HepG2 (cell line): Measurements from ENCODE around the gene ASB16. TPM values are rescaled to one million over a fixed set of nuclear protein-coding genes. Genes with fewer than 3 reads are reported as not detected.

Experiments used
- ASH2L ChIP-seq: fragments of 300-600, 200-600 bp; sonication (generic); IDR thresholded peaks from 2 replicates; pipeline ENCODE4 v1.7.0; 2017; ENCODE audit warnings: low read depth, mild to moderate bottlenecking, moderate library complexity, mixed read lengths, low read length; ENCODE audit not compliant: insufficient read length
- DMTF1 ChIP-seq: sonication (generic); formaldehyde crosslinking; IDR thresholded peaks from 2 replicates; pipeline ENCODE4 v1.4.0; 2020; ENCODE audit warnings: mild to moderate bottlenecking, missing genetic modification reagents
- DRAP1 ChIP-seq: IDR thresholded peaks from 2 replicates; pipeline ENCODE4 v1.6.1; 2016; ENCODE audit warnings: missing genetic modification reagents, missing compliant biosample characterization
- HMG20A ChIP-seq: IDR thresholded peaks from 2 replicates; pipeline ENCODE4 v1.6.1; 2016; ENCODE audit warnings: borderline replicate concordance
- HNRNPH1 ChIP-seq: fragments of 200-400 bp; formaldehyde crosslinking; optimal IDR thresholded peaks from 2 replicates; pipeline ENCODE3; 2017; ENCODE audit warnings: mild to moderate bottlenecking, low read depth, low read length
- HNRNPLL ChIP-seq: fragments of 200-400 bp; formaldehyde crosslinking; IDR thresholded peaks from 2 replicates; pipeline ENCODE4 v1.6.1; 2017; ENCODE audit warnings: mild to moderate bottlenecking, low read depth, low read length; ENCODE audit not compliant: poor library complexity, severe bottlenecking
- KDM4B ChIP-seq: sonication (generic); formaldehyde crosslinking; IDR thresholded peaks from 2 replicates; pipeline ENCODE4 v1.4.0; 2020; ENCODE audit warnings: missing genetic modification reagents
- NFYC ChIP-seq: IDR thresholded peaks from 2 replicates; pipeline ENCODE4 v1.6.1; 2016; ENCODE audit warnings: missing genetic modification reagents, missing compliant biosample characterization
- PHB2 ChIP-seq: fragments of 450-650 bp; IDR thresholded peaks from 2 replicates; pipeline ENCODE4 v1.6.1; 2018; ENCODE audit not compliant: partially characterized antibody
- PLSCR1 ChIP-seq: sonication (generic); formaldehyde crosslinking; IDR thresholded peaks from 2 replicates; pipeline ENCODE4 v1.5.0; 2020; ENCODE audit warnings: missing genetic modification reagents, mild to moderate bottlenecking, borderline replicate concordance
- RAD51 ChIP-seq: fragments of 450-650 bp; IDR thresholded peaks from 2 replicates; pipeline ENCODE4 v1.6.1; 2016; ENCODE audit warnings: borderline replicate concordance
- SMC3 ChIP-seq: IDR thresholded peaks from 2 replicates; pipeline ENCODE4 v1.6.1; 2011; ENCODE audit warnings: low read length, improper control_type of control experiment
- SP140L ChIP-seq: sonication (generic); formaldehyde crosslinking; IDR thresholded peaks from 2 replicates; pipeline ENCODE4 v1.4.0; 2020; ENCODE audit warnings: missing genetic modification reagents, borderline replicate concordance
- STAT6 ChIP-seq: sonication (generic); formaldehyde crosslinking; IDR thresholded peaks from 2 replicates; pipeline ENCODE4 v1.4.0; 2020; ENCODE audit warnings: missing genetic modification reagents, mild to moderate bottlenecking, borderline replicate concordance
- U2AF2 ChIP-seq: fragments of 200-400 bp; formaldehyde crosslinking; IDR thresholded peaks from 2 replicates; pipeline ENCODE4 v1.6.1; 2017; ENCODE audit warnings: low read depth, mild to moderate bottlenecking, low read length
- ZBTB46 ChIP-seq: sonication (generic); formaldehyde crosslinking; IDR thresholded peaks from 2 replicates; pipeline ENCODE4 v1.4.0; 2020; ENCODE audit warnings: mild to moderate bottlenecking, missing genetic modification reagents, borderline replicate concordance
- ZC3H13 ChIP-seq: sonication (generic); formaldehyde crosslinking; IDR thresholded peaks from 2 replicates; pipeline ENCODE4 v1.8.1; 2023; ENCODE audit warnings: mild to moderate bottlenecking, missing genetic modification reagents, moderate library complexity
- ZMAT5 ChIP-seq: sonication (generic); formaldehyde crosslinking; IDR thresholded peaks from 2 replicates; pipeline ENCODE4 v1.5.0; 2020; ENCODE audit warnings: mild to moderate bottlenecking, low read depth, missing genetic modification reagents, borderline replicate concordance
- ZNF138 ChIP-seq: sonication (generic); formaldehyde crosslinking; IDR thresholded peaks from 2 replicates; pipeline ENCODE4 v1.5.0; 2020; ENCODE audit warnings: mild to moderate bottlenecking, low read depth, missing genetic modification reagents
- ZNF616 ChIP-seq: sonication (generic); formaldehyde crosslinking; IDR thresholded peaks from 2 replicates; pipeline ENCODE4 v1.5.0; 2020; ENCODE audit warnings: low read depth, mild to moderate bottlenecking, missing genetic modification reagents
- ZNF784 ChIP-seq: sonication (generic); formaldehyde crosslinking; IDR thresholded peaks from 2 replicates; pipeline ENCODE4 v1.5.1; 2020; ENCODE audit warnings: missing genetic modification reagents, mild to moderate bottlenecking, borderline replicate concordance
- polyA plus RNA-seq, 8 experiments: library from polyadenylated mRNA; depleted of rRNA in 3 of 8; stranded (reverse) in 7 of 8; unstranded in 1 of 8; fragments of >200 nt; fragmentation: Illumina TruSeq in 4 of 8; extraction: Trizol in 4 of 8; gene quantifications; 2 replicates each; pipeline versions ENCODE4 v1.2.1 to v1.2.3, GENCODE V29; 2011 to 2016; ENCODE audit warnings: low read depth in 4 of 8, missing spikeins in 1 of 8, mixed read lengths in 1 of 8; ENCODE audit not compliant: insufficient read depth in 1 of 8
- total RNA-seq, 5 experiments: library from RNA; depleted of rRNA; stranded (reverse); fragments of >200 nt; fragmentation: Illumina TruSeq; extraction: Trizol; gene quantifications; 2 replicates each; pipeline ENCODE4 v1.2.3, GENCODE V29; 2016; ENCODE audit warnings: low read depth in 1 of 5

Gene ASB16
- total and polyA plus RNA-seq, 2 of the 13 experiments (the other 11 are each of a cell fraction or from before 2014, with no cell fraction given), result 0.07 TPM; not detected in 1

GRCh38 chr17:44122816-44123355 lies 47.6 kb upstream of the ASB16 start (continued):
- TF ChIP-seq STAT6 (CRISPR knock-in tag) (no peak), DRAP1 (CRISPR knock-in tag) (no peak), HMG20A (CRISPR knock-in tag) (no peak), U2AF2 (no peak), NFYC (CRISPR knock-in tag) (no peak), ZNF138 (CRISPR knock-in tag) (no peak), SP140L (CRISPR knock-in tag) (no peak), HNRNPH1 (no peak), RAD51 (no peak), DMTF1 (no peak), SMC3 (no peak), ZBTB46 (CRISPR knock-in tag) (no peak), KDM4B (CRISPR knock-in tag) (no peak), PLSCR1 (CRISPR knock-in tag) (no peak), ZMAT5 (no peak), PHB2 (no peak), ZNF616 (CRISPR knock-in tag) (no peak), ZNF784 (CRISPR knock-in tag) (no peak), HNRNPLL (no peak), ASH2L (no peak), ZC3H13 (no peak)
